GM15510 (cell line): ENCODE data around the gene KIF1C.

Experiments used
- POLR2A ChIP-seq: IDR thresholded peaks from 3 replicates; pipeline ENCODE4 v1.6.1; 2011; ENCODE audit warnings: borderline replicate concordance; ENCODE audit not compliant: insufficient read length; ENCODE audit errors: extremely low read depth

The KIF1C gene

GRCh38 chr17:4960279-4960922 is 37.3 kb upstream of the KIF1C start:
- no peak for TF ChIP-seq POLR2A

GRCh38 chr17:4965311-4965986 is 32.3 kb upstream of the KIF1C start:
- no peak for TF ChIP-seq POLR2A

- TF ChIP-seq POLR2A = peak; percentile 36
Observed at GRCh38 chr17:4966844-4967538, 30.8 kb upstream of the KIF1C start.

DNA sequence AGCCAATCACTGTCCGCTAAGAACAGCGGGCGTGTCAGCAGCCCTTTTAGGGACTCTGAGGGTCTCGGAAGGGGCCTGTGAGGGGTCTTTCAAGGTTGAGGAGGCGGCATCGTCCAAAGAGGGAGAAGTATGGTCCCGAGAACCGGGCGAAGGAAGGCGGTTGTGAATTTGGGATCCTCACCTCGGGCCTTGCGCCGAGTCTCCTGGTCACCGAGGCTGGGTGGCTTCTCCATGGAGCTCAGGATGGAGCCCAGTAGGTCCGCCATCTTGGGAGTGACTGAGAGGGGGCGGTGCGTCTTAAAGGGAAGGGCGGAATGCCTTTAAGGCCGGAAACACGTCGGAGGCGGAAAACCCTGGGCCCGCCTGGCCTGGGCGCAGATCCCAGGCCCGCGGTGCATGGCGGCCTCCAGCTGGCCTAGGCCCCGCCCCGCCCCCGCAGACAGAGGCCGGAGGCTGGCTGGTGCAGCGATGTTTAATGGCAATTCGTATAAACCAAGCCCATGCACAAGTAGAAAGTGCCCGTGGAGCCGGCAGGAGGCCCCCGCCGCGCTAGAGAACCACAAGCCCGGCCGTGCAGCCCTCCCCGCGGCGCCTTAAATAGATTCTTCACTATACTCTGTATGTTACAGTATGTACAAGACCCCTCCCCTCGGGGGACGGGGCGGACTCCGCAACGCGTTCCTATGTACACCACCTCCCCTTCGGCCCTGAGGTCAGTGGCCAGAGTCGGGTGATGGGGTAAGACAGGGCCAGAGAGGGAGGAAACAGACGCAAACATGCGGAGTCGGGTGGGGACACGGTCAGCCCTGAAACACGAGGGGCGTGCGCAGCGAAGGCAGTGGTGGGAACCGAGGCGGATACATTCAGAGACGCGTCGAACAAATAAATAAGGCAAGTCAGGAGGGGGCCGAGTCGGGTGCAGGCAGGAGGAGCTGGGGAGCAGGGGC is 29.9 kb upstream of the KIF1C start, which contains the start of gene SPAG7:
Gene SPAG7, minus strand, starts transcription at position 279 of the 947 bp plus-strand sequence. Its CDS starts 13 bp downstream, at position 266.
- TF ChIP-seq POLR2A = peak; percentile 79

DNA sequence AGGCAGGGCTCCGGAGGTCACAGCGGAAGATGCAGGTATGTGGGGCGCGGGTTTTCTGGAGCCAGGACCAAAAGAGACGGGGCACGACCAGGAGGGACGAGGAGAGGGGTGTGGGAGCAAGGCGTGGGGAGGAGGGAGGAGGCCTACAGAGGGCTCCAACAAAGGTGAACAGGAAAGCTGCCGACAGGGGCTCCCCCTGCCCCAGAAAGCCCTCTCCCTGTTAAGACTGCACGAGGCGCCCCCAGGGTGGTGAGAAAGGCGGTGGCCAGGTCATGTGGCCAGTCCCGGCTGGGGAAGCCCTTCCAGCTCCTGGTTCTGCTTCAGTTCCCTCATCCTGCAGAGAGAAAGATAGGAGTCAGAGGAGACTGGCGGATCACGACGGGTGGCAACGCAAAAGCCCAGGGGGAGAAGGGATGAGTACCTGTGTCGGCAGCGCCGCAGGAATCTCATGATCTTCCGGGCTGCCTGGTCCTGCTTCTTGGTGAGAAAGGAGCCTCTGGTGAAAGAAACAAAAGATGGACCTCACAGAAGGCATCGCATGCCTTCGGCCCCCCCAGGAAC is 29.2 kb upstream of the KIF1C start:
- no peak for TF ChIP-seq POLR2A

GRCh38 chr17:4969047-4969550 is 28.7 kb upstream of the KIF1C start:
- TF ChIP-seq POLR2A = no peak

GRCh38 chr17:4969551-4970173 is 28.1 kb upstream of the KIF1C start:
- TF ChIP-seq POLR2A = no peak

DNA sequence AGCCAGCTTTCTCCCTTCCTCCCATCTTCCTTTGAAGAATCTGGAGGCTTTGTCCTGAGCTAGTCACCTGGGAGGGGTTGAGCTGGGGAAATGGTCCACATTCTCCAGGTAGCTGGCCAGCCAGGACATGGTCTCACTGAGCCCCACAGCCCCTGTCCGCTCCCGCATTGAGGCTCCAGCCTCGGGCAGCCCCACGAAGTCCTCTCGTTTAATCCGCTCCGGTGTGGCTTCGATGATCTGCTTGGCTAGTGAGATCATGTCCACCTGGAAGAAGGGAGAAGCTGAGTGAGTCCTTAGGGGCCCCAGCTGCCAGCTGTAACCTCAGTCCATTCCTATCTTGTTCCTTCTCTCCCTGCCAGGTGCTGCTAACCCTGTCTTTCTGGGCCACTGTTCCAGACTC is 27.5 kb upstream of the KIF1C start:
- TF ChIP-seq POLR2A = no peak

GRCh38 chr17:4971826-4972225 is 25.9 kb upstream of the KIF1C start:
- no peak for TF ChIP-seq POLR2A

DNA sequence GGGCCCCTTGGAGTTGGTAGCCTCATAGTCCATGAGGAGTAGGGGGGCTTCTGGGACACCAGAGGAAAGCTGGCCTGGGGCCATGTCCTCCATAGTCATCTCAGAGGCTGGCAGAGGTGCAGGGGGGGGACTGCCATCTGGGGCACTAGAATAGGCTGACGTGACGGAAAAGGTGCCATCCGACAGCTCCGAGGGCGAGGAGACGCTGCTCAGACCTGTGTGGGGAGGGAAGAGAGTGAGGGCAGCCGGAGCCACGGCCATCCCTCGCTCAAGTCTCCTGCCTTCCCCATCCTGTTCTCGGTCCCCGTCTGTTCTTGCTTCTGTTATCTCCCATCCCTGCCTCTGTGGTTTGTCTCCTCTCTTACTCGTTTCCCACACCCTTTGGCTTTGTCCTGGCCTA is 25.4 kb upstream of the KIF1C start:
- TF ChIP-seq POLR2A = no peak

- TF ChIP-seq POLR2A = no peak
Observed at GRCh38 chr17:4972752-4973151, 25.0 kb upstream of the KIF1C start.

DNA sequence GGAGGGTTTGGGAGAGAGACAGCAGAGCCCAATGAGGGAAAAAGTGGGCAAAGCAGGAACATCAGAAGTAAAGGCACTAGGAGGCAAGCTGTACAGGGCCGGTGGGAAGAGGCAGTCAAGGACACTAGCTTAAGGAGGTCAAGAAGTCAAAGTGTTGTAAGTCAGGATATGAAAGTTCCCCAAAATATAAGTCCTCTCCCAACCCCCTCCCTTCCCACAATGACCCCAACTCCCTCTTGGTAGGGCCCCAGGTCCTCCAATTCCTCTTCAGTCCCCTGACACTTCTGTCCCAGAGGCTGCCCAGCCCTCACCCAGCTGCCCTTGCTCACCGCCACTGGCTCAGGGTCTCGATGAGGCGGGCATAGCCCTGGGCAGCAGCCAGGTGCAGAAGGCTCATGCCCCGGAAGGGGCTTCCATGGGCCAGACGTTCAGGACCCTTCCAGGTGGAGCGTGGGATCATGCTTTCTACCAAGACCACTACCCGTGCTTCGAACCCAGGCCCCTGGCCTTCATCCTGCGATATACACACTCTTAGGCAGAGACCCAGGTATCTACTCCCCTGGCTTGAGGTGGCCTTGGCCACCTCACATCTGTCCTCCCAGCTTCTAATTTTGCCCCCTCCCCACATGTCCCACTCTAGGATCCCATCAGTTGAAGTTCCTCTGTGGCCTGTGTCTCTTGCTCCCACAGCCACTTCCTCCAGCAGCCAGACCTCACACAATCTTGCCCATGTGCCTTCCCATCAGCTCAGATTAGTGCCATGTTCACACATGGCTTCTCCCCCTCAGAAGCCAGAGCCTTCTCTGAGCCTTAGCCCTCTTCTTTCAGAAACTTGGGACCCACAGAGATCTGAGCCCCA is 24.3 kb upstream of the KIF1C start:
- no peak for TF ChIP-seq POLR2A

- no peak for TF ChIP-seq POLR2A
Observed at GRCh38 chr17:4974115-4974670, 23.6 kb upstream of the KIF1C start.

- TF ChIP-seq POLR2A = no peak
Observed at GRCh38 chr17:4978726-4979125, 19.0 kb upstream of the KIF1C start.
